ENCODE results near the gene PACSIN1.

Gene PACSIN1

GRCh38 chr6:34447910-34448309, 18.0 kb upstream of the PACSIN1 start:
- TF ChIP-seq EZH2 (IDR thresholded peaks at IDR 0.05) (no peak), FOXP2 (optimal IDR thresholded peaks at IDR 0.05; ENCODE audit: control extremely low read depth, extremely low read length, insufficient read depth) (no peak)
- Histone ChIP-seq H3K4me3 (no peak overlapping the region), H3K9ac (ENCODE audit: insufficient read length) (no peak overlapping the region), H3K36me3 (ENCODE audit: insufficient read depth, low read length) (no peaks in the 10 kb centered on the region), H3K9me3 (ENCODE audit: low read depth, low read length) (no peaks in the 10 kb centered on the region), H3K27ac (no peak overlapping the region)
- no peak for DNase-seq (ENCODE audit: low read depth, low spot score)

GRCh38 chr6:34451192-34451591, 14.7 kb upstream of the PACSIN1 start:
- no peak for TF ChIP-seq FOXP2 (optimal IDR thresholded peaks at IDR 0.05; ENCODE audit: control extremely low read depth, extremely low read length, insufficient read depth)
- TF ChIP-seq EZH2 (IDR thresholded peaks at IDR 0.05), result no peak
- no peak for TF ChIP-seq POLR2AphosphoS5 (IDR thresholded peaks at IDR 0.05; ENCODE audit: borderline replicate concordance, low read depth, low read length)
- H3K27ac ChIP-seq, result no peak overlapping the region
- no peaks in the 10 kb centered on the region for H3K9me3 ChIP-seq (ENCODE audit: low read depth, low read length)
- no peak overlapping the region for H3K9ac ChIP-seq (ENCODE audit: insufficient read length)
- DNase-seq (ENCODE audit: low read depth, low spot score), result no peak
- no peaks in the 10 kb centered on the region for H3K36me3 ChIP-seq (ENCODE audit: insufficient read depth, low read length)
- no peak overlapping the region for H3K4me3 ChIP-seq

GRCh38 chr6:34455831-34456230, 10.0 kb upstream of the PACSIN1 start:
- no peak overlapping the region for H3K27ac ChIP-seq
- H3K36me3 ChIP-seq (ENCODE audit: insufficient read depth, low read length), result no peaks in the 10 kb centered on the region
- DNase-seq (ENCODE audit: low read depth, low spot score), result no peak
- H3K4me3 ChIP-seq, result no peak overlapping the region
- TF ChIP-seq FOXP2 (optimal IDR thresholded peaks at IDR 0.05; ENCODE audit: control extremely low read depth, extremely low read length, insufficient read depth) (no peak), POLR2AphosphoS5 (IDR thresholded peaks at IDR 0.05; ENCODE audit: borderline replicate concordance, low read depth, low read length) (no peak), EZH2 (IDR thresholded peaks at IDR 0.05) (no peak)
- H3K9me3 ChIP-seq (ENCODE audit: low read depth, low read length), result no peaks in the 10 kb centered on the region
- H3K9ac ChIP-seq (ENCODE audit: insufficient read length), result no peak overlapping the region

GRCh38 chr6:34457382-34457741, 8.5 kb upstream of the PACSIN1 start:
- H3K36me3 ChIP-seq (ENCODE audit: insufficient read depth, low read length), result no peaks in the 10 kb centered on the region
- no peaks in the 10 kb centered on the region for H3K9me3 ChIP-seq (ENCODE audit: low read depth, low read length)
- no peak overlapping the region for H3K4me3 ChIP-seq
- no peak overlapping the region for H3K27ac ChIP-seq
- no peak overlapping the region for H3K9ac ChIP-seq (ENCODE audit: insufficient read length)
- DNase-seq (ENCODE audit: low read depth, low spot score), result no peak
- TF ChIP-seq POLR2AphosphoS5 (IDR thresholded peaks at IDR 0.05; ENCODE audit: borderline replicate concordance, low read depth, low read length) (no peak), FOXP2 (optimal IDR thresholded peaks at IDR 0.05; ENCODE audit: control extremely low read depth, extremely low read length, insufficient read depth) (no peak), EZH2 (IDR thresholded peaks at IDR 0.05) (no peak)

- Histone ChIP-seq H3K4me3 (no peak overlapping the region), H3K9ac (ENCODE audit: insufficient read length) (no peak overlapping the region), H3K36me3 (ENCODE audit: insufficient read depth, low read length) (no peaks in the 10 kb centered on the region), H3K27ac (no peak overlapping the region), H3K9me3 (ENCODE audit: low read depth, low read length) (no peaks in the 10 kb centered on the region)
- no peak for DNase-seq (ENCODE audit: low read depth, low spot score)
- TF ChIP-seq POLR2AphosphoS5 (IDR thresholded peaks at IDR 0.05; ENCODE audit: borderline replicate concordance, low read depth, low read length) (no peak), FOXP2 (optimal IDR thresholded peaks at IDR 0.05; ENCODE audit: control extremely low read depth, extremely low read length, insufficient read depth) (no peak), EZH2 (IDR thresholded peaks at IDR 0.05) (no peak)
Measured at GRCh38 chr6:34457742-34458735, 7.8 kb upstream of the PACSIN1 start.

GRCh38 chr6:34459899-34460593, 5.8 kb upstream of the PACSIN1 start:
- TF ChIP-seq POLR2AphosphoS5 (IDR thresholded peaks at IDR 0.05; ENCODE audit: borderline replicate concordance, low read depth, low read length) (no peak), EZH2 (IDR thresholded peaks at IDR 0.05) (no peak), FOXP2 (optimal IDR thresholded peaks at IDR 0.05; ENCODE audit: control extremely low read depth, extremely low read length, insufficient read depth) (no peak)
- H3K27ac ChIP-seq, result no peak overlapping the region
- H3K9ac ChIP-seq (ENCODE audit: insufficient read length), result no peak overlapping the region
- no peak overlapping the region for H3K4me3 ChIP-seq
- H3K9me3 ChIP-seq (ENCODE audit: low read depth, low read length), result no peaks in the 10 kb centered on the region
- DNase-seq (ENCODE audit: low read depth, low spot score), result peak; percentile 20
- no peaks in the 10 kb centered on the region for H3K36me3 ChIP-seq (ENCODE audit: insufficient read depth, low read length)

- Histone ChIP-seq H3K4me3 (no peak overlapping the region), H3K27ac (no peak overlapping the region), H3K9ac (ENCODE audit: insufficient read length) (no peak overlapping the region), H3K36me3 (ENCODE audit: insufficient read depth, low read length) (no peaks in the 10 kb centered on the region), H3K9me3 (ENCODE audit: low read depth, low read length) (no peaks in the 10 kb centered on the region)
- no peak for DNase-seq (ENCODE audit: low read depth, low spot score)
- TF ChIP-seq EZH2 (IDR thresholded peaks at IDR 0.05), result no peak
- TF ChIP-seq POLR2AphosphoS5 (IDR thresholded peaks at IDR 0.05; ENCODE audit: borderline replicate concordance, low read depth, low read length), result no peak
- TF ChIP-seq FOXP2 (optimal IDR thresholded peaks at IDR 0.05; ENCODE audit: control extremely low read depth, extremely low read length, insufficient read depth), result no peak
Measured at GRCh38 chr6:34460796-34461507, 4.9 kb upstream of the PACSIN1 start.

- Histone ChIP-seq H3K36me3 (ENCODE audit: insufficient read depth, low read length) (no peaks in the 10 kb centered on the region), H3K4me3 (no peak overlapping the region), H3K9ac (ENCODE audit: insufficient read length) (no peak overlapping the region), H3K27ac (no peak overlapping the region), H3K9me3 (ENCODE audit: low read depth, low read length) (no peaks in the 10 kb centered on the region)
- no peak for TF ChIP-seq FOXP2 (optimal IDR thresholded peaks at IDR 0.05; ENCODE audit: control extremely low read depth, extremely low read length, insufficient read depth)
- no peak for TF ChIP-seq EZH2 (IDR thresholded peaks at IDR 0.05)
- TF ChIP-seq POLR2AphosphoS5 (IDR thresholded peaks at IDR 0.05; ENCODE audit: borderline replicate concordance, low read depth, low read length), result no peak
- no peak for DNase-seq (ENCODE audit: low read depth, low spot score)
Measured at GRCh38 chr6:34462010-34462409, 3.9 kb upstream of the PACSIN1 start.

All from SK-N-MC (cell line).